NCI-H2196 (cell line): ENCODE results near the gene CPS1.

Source experiments
- DNase-seq: peaks from one replicate; lab custom pipeline; 2025; ENCODE audit not compliant: unreplicated experiment; lab: John Stamatoyannopoulos, UW

Gene CPS1

GRCh38 chr2:210556329-210556980 is at the start of gene CPS1:
Gene CPS1, plus strand, starts transcription at chr2:210556599. Its CDS starts 135 bp downstream, at chr2:210556734.
- DNase-seq = no peak

- no peak for DNase-seq
Observed at GRCh38 chr2:210515911-210516310, 40.5 kb upstream of the CPS1 start.

- no peak for DNase-seq
Observed at GRCh38 chr2:210517264-210517663, 39.1 kb upstream of the CPS1 start.

- DNase-seq = no peak
Observed at GRCh38 chr2:210519594-210519993, 36.8 kb upstream of the CPS1 start.

- DNase-seq = no peak
Observed at GRCh38 chr2:210522399-210522798, 34.0 kb upstream of the CPS1 start.

GRCh38 chr2:210523650-210524289 is 32.6 kb upstream of the CPS1 start:
- no peak for DNase-seq

GRCh38 chr2:210524533-210524932 is 31.9 kb upstream of the CPS1 start:
- DNase-seq = no peak

- no peak for DNase-seq
Observed at GRCh38 chr2:210527286-210527685, 29.1 kb upstream of the CPS1 start.

GRCh38 chr2:210528716-210529115 is 27.7 kb upstream of the CPS1 start:
- no peak for DNase-seq

GRCh38 chr2:210531050-210531449 is 25.3 kb upstream of the CPS1 start:
- no peak for DNase-seq

- no peak for DNase-seq
Observed at GRCh38 chr2:210531482-210531881, 24.9 kb upstream of the CPS1 start.

- no peak for DNase-seq
Observed at GRCh38 chr2:210533389-210533788, 23.0 kb upstream of the CPS1 start.

GRCh38 chr2:210534879-210535278 is 21.5 kb upstream of the CPS1 start:
- no peak for DNase-seq

GRCh38 chr2:210536973-210537650 is 19.3 kb upstream of the CPS1 start:
- no peak for DNase-seq

- no peak for DNase-seq
Observed at GRCh38 chr2:210539035-210539434, 17.4 kb upstream of the CPS1 start.

GRCh38 chr2:210539578-210540416 is 16.6 kb upstream of the CPS1 start:
- DNase-seq = no peak

- no peak for DNase-seq
Observed at GRCh38 chr2:210540471-210540870, 15.9 kb upstream of the CPS1 start.

- DNase-seq = no peak
Observed at GRCh38 chr2:210540900-210541289, 15.5 kb upstream of the CPS1 start.

GRCh38 chr2:210541290-210541902 is 15.0 kb upstream of the CPS1 start:
- no peak for DNase-seq

GRCh38 chr2:210544007-210544590 is 12.3 kb upstream of the CPS1 start:
- DNase-seq = no peak

GRCh38 chr2:210544831-210545230 is 11.6 kb upstream of the CPS1 start:
- no peak for DNase-seq
